HEK293 (cell line): ENCODE results near the gene GCK.

ENCODE experiments used
- EGR2 ChIP-seq: fragments of 450-650 bp; formaldehyde crosslinking; IDR thresholded peaks from 2 replicates; pipeline ENCODE4 v1.5.1; 2016; ENCODE audit warnings: low read depth, missing biosample characterization, missing genetic modification characterization
- IKZF3 ChIP-seq: fragments of 450-650 bp; IDR thresholded peaks from 2 replicates; pipeline ENCODE4 v1.5.0; 2018; ENCODE audit warnings: missing biosample characterization, mild to moderate bottlenecking, missing genetic modification characterization, moderate library complexity
- SP2 ChIP-seq: fragments of 450-650 bp; formaldehyde crosslinking; IDR thresholded peaks from 2 replicates; pipeline ENCODE4 v1.5.1; 2016; ENCODE audit warnings: missing biosample characterization, missing genetic modification characterization
- ZBTB20 ChIP-seq: fragments of 450-650 bp; formaldehyde crosslinking; IDR thresholded peaks from 2 replicates; pipeline ENCODE4 v1.5.1; 2016; ENCODE audit warnings: missing biosample characterization, missing genetic modification characterization
- ZBTB7A ChIP-seq: fragments of 450-650 bp; formaldehyde crosslinking; IDR thresholded peaks from 2 replicates; pipeline ENCODE4 v1.5.1; 2016; ENCODE audit warnings: low read depth, missing biosample characterization, missing genetic modification characterization
- ZFP41 ChIP-seq: fragments of 450-650 bp; formaldehyde crosslinking; IDR thresholded peaks from 2 replicates; pipeline ENCODE4 v1.5.1; 2016; ENCODE audit warnings: missing biosample characterization, missing genetic modification characterization, borderline replicate concordance
- ZNF2 ChIP-seq: fragments of 450-650 bp; formaldehyde crosslinking; IDR thresholded peaks from 2 replicates; pipeline ENCODE4 v1.5.1; 2016; ENCODE audit warnings: missing biosample characterization, missing genetic modification characterization
- ZNF280D ChIP-seq: fragments of 450-650 bp; formaldehyde crosslinking; IDR thresholded peaks from 2 replicates; pipeline ENCODE4 v1.5.1; 2016; ENCODE audit warnings: missing biosample characterization, missing genetic modification characterization
- ZNF366 ChIP-seq: fragments of 450-650 bp; formaldehyde crosslinking; conservative IDR thresholded peaks from 2 replicates; pipeline ENCODE4 v1.5.1; 2016; ENCODE audit warnings: missing biosample characterization, missing genetic modification characterization
- ZNF404 ChIP-seq: fragments of 450-650 bp; formaldehyde crosslinking; IDR thresholded peaks from 2 replicates; pipeline ENCODE4 v1.5.1; 2017; ENCODE audit warnings: missing biosample characterization, missing genetic modification characterization
- ZNF473 ChIP-seq: fragments of 450-650 bp; formaldehyde crosslinking; IDR thresholded peaks from 2 replicates; pipeline ENCODE4 v1.5.1; 2017; ENCODE audit warnings: missing biosample characterization, missing genetic modification characterization
- ZNF513 ChIP-seq: fragments of 450-650 bp; IDR thresholded peaks from 2 replicates; pipeline ENCODE4 v1.5.1; 2018; ENCODE audit warnings: missing biosample characterization, missing genetic modification characterization
- ZNF521 ChIP-seq: fragments of 450-650 bp; formaldehyde crosslinking; IDR thresholded peaks from 2 replicates; pipeline ENCODE4 v1.5.1; 2017; ENCODE audit warnings: missing biosample characterization, mild to moderate bottlenecking, missing genetic modification characterization
- ZNF561 ChIP-seq: fragments of 450-650 bp; IDR thresholded peaks from 2 replicates; pipeline ENCODE4 v1.5.1; 2018; ENCODE audit warnings: missing biosample characterization, missing genetic modification characterization, borderline replicate concordance
- ZNF654 ChIP-seq: fragments of 450-650 bp; formaldehyde crosslinking; IDR thresholded peaks from 2 replicates; pipeline ENCODE4 v1.5.1; 2016; ENCODE audit warnings: low read depth, missing biosample characterization, missing genetic modification characterization
- ZNF660 ChIP-seq: fragments of 450-650 bp; IDR thresholded peaks from 2 replicates; pipeline ENCODE4 v1.5.1; 2018; ENCODE audit warnings: missing biosample characterization, mild to moderate bottlenecking, missing genetic modification characterization
- ZNF747 ChIP-seq: fragments of 450-650 bp; formaldehyde crosslinking; IDR thresholded peaks from 2 replicates; pipeline ENCODE4 v1.5.1; 2016; ENCODE audit warnings: missing biosample characterization, missing genetic modification characterization
- TF ChIP-seq, protein P1 (sequence below): fragments of 450-650 bp; formaldehyde crosslinking; IDR thresholded peaks from 2 replicates; pipeline ENCODE4; 2016; ENCODE audit warnings: missing biosample characterization, missing genetic modification characterization
- TF ChIP-seq, protein P2 (sequence below): fragments of 450-650 bp; formaldehyde crosslinking; IDR thresholded peaks from 2 replicates; pipeline ENCODE4 v1.5.1; 2017; ENCODE audit warnings: missing biosample characterization, mild to moderate bottlenecking, missing genetic modification characterization, moderate library complexity
- TF ChIP-seq, protein P3 (sequence below): fragments of 450-650 bp; formaldehyde crosslinking; IDR thresholded peaks from 2 replicates; pipeline ENCODE4 v1.5.1; 2016; ENCODE audit warnings: missing biosample characterization, missing genetic modification characterization

Gene GCK

DNA sequence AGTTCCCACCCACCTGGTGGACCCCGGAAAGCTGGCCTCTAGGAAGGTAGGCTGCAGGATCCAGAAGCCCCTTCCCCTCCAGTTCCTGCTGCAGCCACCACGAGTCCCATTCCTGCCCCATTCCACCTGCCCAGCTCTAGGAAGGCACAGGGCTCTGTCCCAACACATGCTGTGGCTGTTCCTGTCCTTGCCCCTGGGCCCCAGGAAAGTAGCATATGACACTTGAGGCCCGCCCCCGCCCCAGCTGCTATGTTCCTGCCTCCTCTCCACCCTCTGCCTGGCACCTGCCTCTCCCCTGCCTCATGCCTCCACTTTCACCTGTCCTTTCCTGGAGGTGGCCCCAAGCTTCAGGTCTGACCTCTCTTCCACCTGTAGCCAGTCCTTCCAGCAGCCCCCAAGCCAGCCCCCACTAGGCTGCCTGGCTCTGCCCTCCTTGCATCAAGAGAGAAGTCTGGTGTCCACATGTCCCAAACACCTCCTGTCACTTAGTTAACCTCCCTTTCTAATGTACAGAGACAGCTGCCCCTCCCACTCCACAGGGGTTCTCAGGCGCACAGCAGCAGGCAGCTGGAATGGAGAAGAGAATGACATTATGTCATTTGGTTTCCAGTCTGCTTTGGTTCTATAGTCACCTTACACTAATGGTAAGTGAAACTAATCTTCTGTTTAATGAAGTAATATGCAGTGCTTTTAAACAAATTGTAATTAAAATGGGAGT lies 34.3 kb upstream of the GCK start (continued):
- TF ChIP-seq ZNF280D (no peak), ZNF521 (tag by site-specific recombination) (no peak), ZNF473 (no peak), ZNF2 (tag by site-specific recombination) (no peak), ZNF660 (no peak), ZNF747 (no peak), ZNF561 (no peak), IKZF3 (no peak), ZNF654 (no peak), EGR2 (tag by site-specific recombination) (peak; percentile 64), ZNF404 (no peak), ZBTB20 (tag by site-specific recombination) (peak; percentile 27; the same call in 1 of the 2 replicates), ZFP41 (tag by site-specific recombination) (no peak), SP2 (no peak), ZNF366 (tag by site-specific recombination) (no peak), ZBTB7A (tag by site-specific recombination) (no peak), ZNF513 (tag by site-specific recombination) (no peak)
- TF ChIP-seq, protein P1, sequence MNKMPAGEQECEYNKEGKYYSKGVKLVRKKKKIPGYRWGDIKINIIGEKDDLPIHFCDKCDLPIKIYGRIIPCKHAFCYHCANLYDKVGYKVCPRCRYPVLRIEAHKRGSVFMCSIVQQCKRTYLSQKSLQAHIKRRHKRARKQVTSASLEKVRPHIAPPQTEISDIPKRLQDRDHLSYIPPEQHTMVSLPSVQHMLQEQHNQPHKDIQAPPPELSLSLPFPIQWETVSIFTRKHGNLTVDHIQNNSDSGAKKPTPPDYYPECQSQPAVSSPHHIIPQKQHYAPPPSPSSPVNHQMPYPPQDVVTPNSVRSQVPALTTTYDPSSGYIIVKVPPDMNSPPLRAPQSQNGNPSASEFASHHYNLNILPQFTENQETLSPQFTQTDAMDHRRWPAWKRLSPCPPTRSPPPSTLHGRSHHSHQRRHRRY, result no peak
- TF ChIP-seq, protein P2, sequence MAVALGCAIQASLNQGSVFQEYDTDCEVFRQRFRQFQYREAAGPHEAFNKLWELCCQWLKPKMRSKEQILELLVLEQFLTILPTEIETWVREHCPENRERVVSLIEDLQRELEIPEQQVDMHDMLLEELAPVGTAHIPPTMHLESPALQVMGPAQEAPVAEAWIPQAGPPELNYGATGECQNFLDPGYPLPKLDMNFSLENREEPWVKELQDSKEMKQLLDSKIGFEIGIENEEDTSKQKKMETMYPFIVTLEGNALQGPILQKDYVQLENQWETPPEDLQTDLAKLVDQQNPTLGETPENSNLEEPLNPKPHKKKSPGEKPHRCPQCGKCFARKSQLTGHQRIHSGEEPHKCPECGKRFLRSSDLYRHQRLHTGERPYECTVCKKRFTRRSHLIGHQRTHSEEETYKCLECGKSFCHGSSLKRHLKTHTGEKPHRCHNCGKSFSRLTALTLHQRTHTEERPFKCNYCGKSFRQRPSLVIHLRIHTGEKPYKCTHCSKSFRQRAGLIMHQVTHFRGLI (tag by site-specific recombination), result no peak
- TF ChIP-seq, protein P3, sequence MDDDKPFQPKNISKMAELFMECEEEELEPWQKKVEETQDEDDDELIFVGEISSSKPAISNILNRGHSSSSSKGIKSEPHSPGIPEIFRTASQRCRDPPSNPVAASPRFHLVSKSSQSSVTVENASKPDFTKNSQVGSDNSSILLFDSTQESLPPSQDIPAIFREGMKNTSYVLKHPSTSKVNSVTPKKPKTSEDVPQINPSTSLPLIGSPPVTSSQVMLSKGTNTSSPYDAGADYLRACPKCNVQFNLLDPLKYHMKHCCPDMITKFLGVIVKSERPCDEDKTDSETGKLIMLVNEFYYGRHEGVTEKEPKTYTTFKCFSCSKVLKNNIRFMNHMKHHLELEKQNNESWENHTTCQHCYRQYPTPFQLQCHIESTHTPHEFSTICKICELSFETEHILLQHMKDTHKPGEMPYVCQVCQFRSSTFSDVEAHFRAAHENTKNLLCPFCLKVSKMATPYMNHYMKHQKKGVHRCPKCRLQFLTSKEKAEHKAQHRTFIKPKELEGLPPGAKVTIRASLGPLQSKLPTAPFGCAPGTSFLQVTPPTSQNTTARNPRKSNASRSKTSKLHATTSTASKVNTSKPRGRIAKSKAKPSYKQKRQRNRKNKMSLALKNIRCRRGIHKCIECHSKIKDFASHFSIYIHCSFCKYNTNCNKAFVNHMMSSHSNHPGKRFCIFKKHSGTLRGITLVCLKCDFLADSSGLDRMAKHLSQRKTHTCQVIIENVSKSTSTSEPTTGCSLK (tag by site-specific recombination), result no peak
